Esophagus muscularis mucosa (tissue), 4 donors: ENCODE data around the gene ANKS1B.

ENCODE experiments used
- EP300 ChIP-seq: sonication (generic); formaldehyde crosslinking; IDR thresholded peaks from one replicate; pipeline ENCODE4 v1.6.1; 2017; ENCODE audit warnings: antibody characterized with exemption
- POLR2A ChIP-seq: fragments of 450-650 bp; IDR thresholded peaks from one replicate; pipeline ENCODE4 v1.6.1; 2017; ENCODE audit warnings: antibody characterized with exemption, moderate library complexity, mild to moderate bottlenecking, low read depth
- TF ChIP-seq, protein P1 (sequence below), 3 experiments: fragments of 200-600 bp in 2 of 3; fragments of 450-650 bp in 1 of 3; sonication (generic) in 2 of 3; IDR thresholded peaks; one replicate each; pipeline ENCODE4 v1.5.1; 2017 to 2019; ENCODE audit warnings: antibody characterized with exemption in 3 of 3, mild to moderate bottlenecking in 2 of 3, moderate library complexity in 1 of 3

DNA sequence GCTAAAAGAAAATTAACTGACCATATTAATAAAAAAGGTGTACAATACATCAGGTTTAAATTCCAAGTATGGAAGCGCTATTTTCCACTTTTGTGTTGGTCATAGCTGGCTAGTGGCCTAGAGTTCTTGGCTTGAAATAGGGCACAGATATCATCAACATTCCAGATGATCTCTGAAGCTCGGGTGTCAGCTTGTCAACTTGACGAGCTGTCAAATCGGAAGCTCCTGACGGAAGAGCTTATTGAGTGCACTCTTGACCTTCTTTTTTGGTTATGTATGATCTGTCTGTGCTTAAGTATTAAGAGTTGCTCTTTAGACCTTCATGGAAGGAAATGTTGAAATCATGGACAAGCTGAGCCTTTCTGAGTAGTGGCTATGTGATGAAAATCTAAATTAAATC lies 1161.7 kb downstream of the ANKS1B start:
- TF ChIP-seq POLR2A: no peak
- TF ChIP-seq, protein P1, sequence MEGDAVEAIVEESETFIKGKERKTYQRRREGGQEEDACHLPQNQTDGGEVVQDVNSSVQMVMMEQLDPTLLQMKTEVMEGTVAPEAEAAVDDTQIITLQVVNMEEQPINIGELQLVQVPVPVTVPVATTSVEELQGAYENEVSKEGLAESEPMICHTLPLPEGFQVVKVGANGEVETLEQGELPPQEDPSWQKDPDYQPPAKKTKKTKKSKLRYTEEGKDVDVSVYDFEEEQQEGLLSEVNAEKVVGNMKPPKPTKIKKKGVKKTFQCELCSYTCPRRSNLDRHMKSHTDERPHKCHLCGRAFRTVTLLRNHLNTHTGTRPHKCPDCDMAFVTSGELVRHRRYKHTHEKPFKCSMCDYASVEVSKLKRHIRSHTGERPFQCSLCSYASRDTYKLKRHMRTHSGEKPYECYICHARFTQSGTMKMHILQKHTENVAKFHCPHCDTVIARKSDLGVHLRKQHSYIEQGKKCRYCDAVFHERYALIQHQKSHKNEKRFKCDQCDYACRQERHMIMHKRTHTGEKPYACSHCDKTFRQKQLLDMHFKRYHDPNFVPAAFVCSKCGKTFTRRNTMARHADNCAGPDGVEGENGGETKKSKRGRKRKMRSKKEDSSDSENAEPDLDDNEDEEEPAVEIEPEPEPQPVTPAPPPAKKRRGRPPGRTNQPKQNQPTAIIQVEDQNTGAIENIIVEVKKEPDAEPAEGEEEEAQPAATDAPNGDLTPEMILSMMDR (IDR thresholded peaks at IDR 0.05): no peak
- no peak for TF ChIP-seq EP300
